ENCODE results near the gene CCL17. TPM values are rescaled to one million over a fixed set of nuclear protein-coding genes. Genes with fewer than 3 reads are reported as not detected.
A peak's percentile ranks its signal among the peaks of the same experiment; 100 is the strongest.
"Not testable (repeated sequence)": the region's sequence is repeated elsewhere in the genome, so short reads cannot be mapped to it uniquely, and the experiment has no call there.

Gene CCL17
- total RNA-seq, 1 donor from 2014 or later, result not detected

- no peak for DNase-seq (ENCODE audit: low spot score, unreplicated experiment)
- Mint-ChIP-seq H3K27ac (no peak overlapping the region), H3K9me3 (ENCODE audit: low read depth) (peaks cover 7% of the 10 kb centered on the region), H3K27me3 (no peaks in the 10 kb centered on the region), H3K36me3 (ENCODE audit: insufficient read depth) (peaks cover 38% of the 10 kb centered on the region), H3K4me3 (ENCODE audit: low read depth) (no peak overlapping the region), H3K4me1 (ENCODE audit: low read depth) (no peaks in the 10 kb centered on the region)
- TF ChIP-seq CTCF (IDR thresholded peaks at IDR 0.05; ENCODE audit: unreplicated experiment), result no peak
These were observed 31.3 kb downstream of the CCL17 start for GRCh38 chr16:57435838-57436237.

GRCh38 chr16:57439947-57440346 lies 35.4 kb downstream of the CCL17 start:
- not testable (repeated sequence) for H3K27me3 Mint-ChIP-seq; H3K9me3 Mint-ChIP-seq (ENCODE audit: low read depth); H3K4me1 Mint-ChIP-seq (ENCODE audit: low read depth); DNase-seq (ENCODE audit: low spot score, unreplicated experiment); H3K27ac Mint-ChIP-seq; H3K4me3 Mint-ChIP-seq (ENCODE audit: low read depth)
- peaks cover 37% of the 10 kb centered on the region for H3K36me3 Mint-ChIP-seq (ENCODE audit: insufficient read depth)

GRCh38 chr16:57440551-57440950 lies 36.0 kb downstream of the CCL17 start:
- H3K27me3 Mint-ChIP-seq; H3K9me3 Mint-ChIP-seq (ENCODE audit: low read depth); DNase-seq (ENCODE audit: low spot score, unreplicated experiment); H3K27ac Mint-ChIP-seq; H3K4me1 Mint-ChIP-seq (ENCODE audit: low read depth); H3K4me3 Mint-ChIP-seq (ENCODE audit: low read depth): not testable (repeated sequence)
- peaks cover 36% of the 10 kb centered on the region for H3K36me3 Mint-ChIP-seq (ENCODE audit: insufficient read depth)

GRCh38 chr16:57444711-57445110 lies 40.1 kb downstream of the CCL17 start:
- Mint-ChIP-seq H3K4me1 (ENCODE audit: low read depth) (peaks cover 14% of the 10 kb centered on the region), H3K36me3 (ENCODE audit: insufficient read depth) (peaks cover 21% of the 10 kb centered on the region), H3K27me3 (no peaks in the 10 kb centered on the region), H3K27ac (no peak overlapping the region), H3K9me3 (ENCODE audit: low read depth) (peaks cover 10% of the 10 kb centered on the region), H3K4me3 (ENCODE audit: low read depth) (no peak overlapping the region)
- no peak for TF ChIP-seq CTCF (IDR thresholded peaks at IDR 0.05; ENCODE audit: unreplicated experiment)
- no peak for DNase-seq (ENCODE audit: low spot score, unreplicated experiment)

- TF ChIP-seq CTCF (IDR thresholded peaks at IDR 0.05; ENCODE audit: unreplicated experiment), result no peak
- H3K27me3 Mint-ChIP-seq, result no peaks in the 10 kb centered on the region
- H3K36me3 Mint-ChIP-seq (ENCODE audit: insufficient read depth), result peaks cover 13% of the 10 kb centered on the region
- no peak for DNase-seq (ENCODE audit: low spot score, unreplicated experiment)
- H3K27ac Mint-ChIP-seq, result no peak overlapping the region
- peaks cover 14% of the 10 kb centered on the region for H3K4me1 Mint-ChIP-seq (ENCODE audit: low read depth)
- H3K9me3 Mint-ChIP-seq (ENCODE audit: low read depth), result peaks cover 7% of the 10 kb centered on the region
- H3K4me3 Mint-ChIP-seq (ENCODE audit: low read depth), result no peak overlapping the region
These were observed 40.9 kb downstream of the CCL17 start for GRCh38 chr16:57445510-57445909.

- Mint-ChIP-seq H3K36me3 (ENCODE audit: insufficient read depth) (peaks cover 8% of the 10 kb centered on the region), H3K4me1 (ENCODE audit: low read depth) (peaks cover 14% of the 10 kb centered on the region), H3K27me3 (no peaks in the 10 kb centered on the region), H3K4me3 (ENCODE audit: low read depth) (peak overlapping the region; percentile 89), H3K27ac (peak overlapping the region; percentile 96), H3K9me3 (ENCODE audit: low read depth) (no peaks in the 10 kb centered on the region)
- DNase-seq (ENCODE audit: low spot score, unreplicated experiment), result no peak
- no peak for TF ChIP-seq CTCF (IDR thresholded peaks at IDR 0.05; ENCODE audit: unreplicated experiment)
These were observed 42.1 kb downstream of the CCL17 start for GRCh38 chr16:57446531-57447185.
